DMS53 treated with DMSO at 0.1 percent for 48 hours (cell line): Measurements from ENCODE around the gene TXNDC17.
"Not testable (repeated sequence)": the region's sequence is repeated elsewhere in the genome, so short reads cannot be mapped to it uniquely, and the experiment has no call there.

Source experiments
- DNase-seq: peaks from one replicate; lab custom pipeline; 2025; ENCODE audit not compliant: unreplicated experiment; lab: John Stamatoyannopoulos, UW

Gene TXNDC17

DNA sequence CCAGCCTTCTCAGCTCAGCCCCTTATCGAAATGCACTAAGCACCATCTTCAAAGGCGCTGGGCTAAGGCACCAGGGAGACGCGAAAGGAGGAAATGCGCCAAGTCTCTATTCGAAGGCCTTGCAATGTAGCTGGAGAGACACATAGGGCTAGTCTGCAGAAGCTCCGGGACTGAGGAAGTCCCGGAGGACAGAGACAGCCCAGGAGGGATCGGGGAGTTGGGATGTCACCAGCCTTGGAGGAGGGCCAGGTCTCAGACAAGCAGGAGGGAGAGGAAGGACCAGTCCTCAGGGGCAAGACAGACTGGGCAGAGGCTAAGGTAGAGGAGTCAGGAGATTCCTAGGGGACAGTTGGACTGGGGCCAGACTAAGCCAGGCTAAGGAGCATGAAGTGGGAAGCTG, 19.2 kb downstream of the TXNDC17 start:
- DNase-seq: no peak

DNA sequence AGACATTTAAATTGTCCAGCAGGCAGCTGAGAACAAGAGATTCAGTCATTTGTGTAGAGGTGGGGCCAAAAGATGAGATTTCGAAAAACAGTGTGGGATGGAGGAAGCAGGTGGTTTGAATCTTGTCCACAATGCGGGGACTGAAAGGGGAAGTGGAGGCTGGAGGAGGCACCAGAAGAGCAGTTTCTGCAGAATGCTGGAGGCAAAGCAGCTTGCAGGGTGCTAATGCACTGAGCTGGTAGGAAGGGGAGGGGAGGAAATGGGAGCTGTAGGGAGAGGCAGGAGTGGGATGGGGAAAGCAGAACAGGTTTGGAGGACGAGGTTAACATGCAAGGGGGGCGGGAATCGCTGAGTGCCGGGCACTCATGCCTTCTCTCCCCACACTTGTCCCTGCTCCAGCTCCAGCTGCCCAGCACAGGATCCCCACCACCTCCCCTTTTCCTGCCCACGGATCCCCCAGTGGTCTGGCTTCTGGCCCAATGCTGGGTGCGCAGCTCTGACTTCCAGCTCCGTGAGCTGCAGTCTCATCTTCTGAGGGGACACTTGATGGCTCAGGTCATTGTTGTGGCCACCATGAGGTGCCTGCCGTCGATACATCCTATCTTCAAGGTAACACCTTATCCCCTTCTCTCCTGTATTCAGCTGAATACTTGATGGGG, 20.1 kb downstream of the TXNDC17 start:
- no peak for DNase-seq

DNA sequence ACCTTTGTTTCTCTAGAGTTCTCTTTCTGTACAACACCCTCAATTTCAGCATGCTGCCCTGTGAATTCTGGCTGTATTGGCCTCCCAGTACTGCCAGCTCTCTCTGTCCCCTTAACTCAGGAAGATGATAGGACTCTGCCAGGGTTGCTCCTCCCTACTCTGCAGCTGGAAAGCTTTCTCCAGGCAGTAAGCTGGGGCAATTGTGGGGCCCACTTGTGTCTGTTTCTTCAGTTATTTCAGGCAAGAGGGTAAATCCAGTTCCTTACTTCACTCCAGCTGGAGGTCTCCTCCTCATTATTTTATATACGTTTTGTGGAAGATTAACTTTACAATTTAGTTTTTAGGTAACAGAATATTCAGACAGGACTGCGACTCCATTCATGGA, 20.6 kb downstream of the TXNDC17 start:
- no peak for DNase-seq

DNA sequence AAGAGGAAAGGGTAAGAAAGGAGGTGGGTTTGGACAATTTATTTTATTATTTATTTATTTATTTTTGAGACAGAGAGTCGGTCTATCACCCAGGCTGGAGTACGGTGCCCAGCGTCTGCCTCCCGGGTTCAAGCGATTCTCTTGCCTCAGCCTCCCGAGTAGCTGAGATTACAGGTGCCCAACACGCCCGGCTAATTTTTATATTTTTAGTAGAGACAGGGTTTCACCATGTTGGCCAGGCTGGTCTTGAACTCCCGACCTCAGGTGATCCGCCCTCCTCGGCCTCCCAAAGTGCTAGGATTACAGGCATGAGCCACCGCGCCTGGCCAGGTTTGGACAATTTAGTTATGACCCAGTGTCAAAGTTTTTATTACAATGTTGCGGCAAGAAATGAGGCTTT, 22.3 kb downstream of the TXNDC17 start:
- not testable (repeated sequence) for DNase-seq

DNA sequence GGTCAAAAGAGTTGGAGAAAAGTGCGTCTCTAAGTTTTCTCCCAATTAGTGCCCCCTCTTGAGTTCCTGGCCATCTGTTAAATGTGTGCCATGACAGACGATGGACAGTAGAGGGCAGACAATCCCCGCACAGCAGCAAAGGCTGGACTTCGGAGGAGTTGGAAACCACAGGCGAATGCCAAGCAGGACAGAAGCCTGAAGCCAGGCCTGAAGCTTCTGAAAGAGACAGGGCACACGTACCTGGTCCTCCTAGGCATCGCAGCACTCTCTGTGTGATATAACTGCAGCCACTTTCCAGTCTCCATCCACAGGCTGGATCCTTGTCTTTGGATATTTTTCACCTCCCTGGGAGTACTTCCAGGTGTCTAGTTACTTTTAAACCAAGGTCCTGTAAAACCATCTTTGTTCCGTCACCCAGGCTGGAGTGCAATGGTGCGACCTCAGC, 25.2 kb downstream of the TXNDC17 start:
- DNase-seq: peak; percentile 69

DNA sequence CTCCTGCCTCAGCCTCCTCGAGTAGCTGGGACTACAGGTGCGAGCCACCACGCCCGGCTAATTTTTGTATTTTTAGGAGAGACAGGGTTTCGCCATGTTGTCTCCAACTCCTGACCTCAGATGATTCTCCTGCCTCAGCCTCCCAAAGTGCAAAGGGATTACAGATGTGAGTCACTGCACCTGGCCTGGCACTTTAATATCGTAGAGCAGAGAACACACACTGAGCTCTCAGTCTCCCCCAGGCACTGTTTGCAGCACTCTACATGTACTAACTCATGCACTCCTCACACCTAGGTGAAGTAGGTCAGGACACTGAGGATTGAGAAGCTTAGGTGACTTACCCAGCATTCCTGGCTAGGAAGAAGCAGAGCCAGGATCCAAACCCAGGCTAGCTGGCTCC, 25.7 kb downstream of the TXNDC17 start:
- no peak for DNase-seq

DNA sequence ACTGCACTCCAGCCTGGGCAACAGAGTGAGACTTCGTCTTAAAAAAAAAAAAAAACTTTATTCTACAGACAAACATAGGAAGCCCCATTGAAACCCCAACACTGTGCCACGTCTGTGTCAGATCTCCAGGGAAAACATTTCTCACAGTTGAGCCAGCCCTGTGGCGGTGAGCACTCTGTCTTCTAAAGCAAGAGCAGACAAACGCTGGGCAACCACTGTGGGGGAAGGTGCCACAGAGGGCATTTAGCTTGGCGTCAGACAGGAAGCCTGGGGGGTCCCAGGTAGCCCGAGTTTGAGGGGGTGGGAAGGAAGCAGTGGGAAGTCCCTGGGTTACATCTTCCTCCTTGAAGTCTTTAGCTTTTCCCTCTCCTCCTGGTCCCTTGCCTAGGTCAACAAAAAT, 26.7 kb downstream of the TXNDC17 start:
- DNase-seq: no peak

DNA sequence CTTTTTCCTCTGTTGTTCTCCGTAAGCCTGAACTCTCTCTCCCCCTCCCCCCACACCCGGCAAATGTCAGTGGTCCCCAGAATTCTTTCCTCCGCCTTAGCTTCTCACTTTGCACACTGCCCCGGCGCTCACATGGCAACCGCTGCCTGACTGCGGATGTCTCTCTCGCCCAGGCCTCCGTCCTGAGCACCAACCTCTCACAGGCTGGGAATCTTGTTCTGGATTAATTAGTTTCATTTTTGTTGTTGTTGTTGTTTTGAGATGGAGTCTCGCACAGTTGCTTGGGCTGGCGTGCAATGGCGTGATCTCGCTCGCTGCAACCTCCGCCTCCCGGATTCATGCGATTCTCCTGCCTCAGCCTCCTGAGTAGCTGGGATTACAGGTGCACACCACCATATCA, 27.4 kb downstream of the TXNDC17 start:
- no peak for DNase-seq

DNA sequence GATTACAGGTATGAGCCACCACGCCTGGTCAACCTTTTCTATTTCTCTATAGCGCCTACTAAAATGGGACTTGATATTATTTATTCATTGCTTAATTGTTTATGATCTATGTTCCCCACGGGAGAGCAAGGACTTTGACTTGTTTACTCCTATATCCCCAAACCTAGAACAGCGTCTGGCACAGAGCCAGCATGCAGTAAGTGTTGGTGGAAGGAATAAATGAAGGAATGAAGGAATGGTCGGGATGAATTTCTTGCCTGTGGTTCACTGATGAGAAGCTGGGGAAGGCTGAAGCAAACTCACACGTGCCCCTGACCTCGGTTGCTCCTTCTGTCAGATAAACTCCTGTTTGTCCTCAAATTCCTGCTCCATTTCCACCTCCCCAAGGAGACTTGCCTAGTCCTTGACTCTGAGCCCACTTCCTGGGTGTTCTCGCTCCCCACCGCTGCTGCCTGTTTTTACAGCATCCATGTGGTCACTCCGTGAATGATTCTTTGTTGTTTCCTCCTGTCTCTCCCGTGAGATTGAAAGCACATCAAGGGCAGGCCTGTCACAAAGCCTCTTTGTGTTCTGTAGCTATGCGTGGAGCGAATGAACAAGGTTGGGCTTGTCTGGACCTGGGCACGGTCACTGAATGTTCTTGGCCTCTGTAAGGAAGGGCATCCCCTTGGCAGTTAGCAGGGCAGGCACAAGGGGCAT, 28.0 kb downstream of the TXNDC17 start:
- no peak for DNase-seq

DNA sequence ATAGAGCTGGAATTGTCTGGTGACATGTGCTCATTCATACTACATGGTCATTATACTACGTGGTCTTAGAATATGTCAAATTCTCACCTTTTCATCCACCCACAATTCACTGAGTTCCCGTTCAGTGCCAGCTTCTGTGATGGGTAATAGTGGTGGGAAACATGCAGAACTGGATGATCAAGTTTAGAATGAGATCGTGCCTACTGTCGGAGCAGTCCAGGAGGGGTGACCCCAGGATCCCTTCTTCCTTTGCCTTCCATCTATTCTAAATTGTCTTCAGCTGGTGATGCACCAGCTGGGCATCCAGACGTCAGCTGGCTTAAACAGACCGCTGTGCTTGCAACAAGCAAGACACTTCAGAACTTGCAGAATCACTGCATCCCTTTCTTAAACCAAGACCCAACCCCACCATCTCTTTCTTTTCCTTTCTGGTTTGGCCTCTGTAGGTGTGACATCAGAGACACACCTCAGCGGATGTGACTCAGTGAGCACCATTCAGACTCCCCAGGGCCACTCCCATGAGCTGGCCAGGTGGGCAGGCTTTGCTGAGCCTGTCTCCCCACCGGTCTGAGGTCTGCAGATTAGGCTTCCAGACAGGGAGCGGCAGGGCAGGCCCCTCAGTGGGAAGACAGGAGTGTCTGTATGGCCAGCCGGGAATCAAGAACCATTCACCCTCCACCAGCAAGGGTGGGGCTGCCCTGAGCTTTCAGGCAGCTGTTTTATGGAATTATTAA, 28.8 kb downstream of the TXNDC17 start:
- DNase-seq: no peak

DNA sequence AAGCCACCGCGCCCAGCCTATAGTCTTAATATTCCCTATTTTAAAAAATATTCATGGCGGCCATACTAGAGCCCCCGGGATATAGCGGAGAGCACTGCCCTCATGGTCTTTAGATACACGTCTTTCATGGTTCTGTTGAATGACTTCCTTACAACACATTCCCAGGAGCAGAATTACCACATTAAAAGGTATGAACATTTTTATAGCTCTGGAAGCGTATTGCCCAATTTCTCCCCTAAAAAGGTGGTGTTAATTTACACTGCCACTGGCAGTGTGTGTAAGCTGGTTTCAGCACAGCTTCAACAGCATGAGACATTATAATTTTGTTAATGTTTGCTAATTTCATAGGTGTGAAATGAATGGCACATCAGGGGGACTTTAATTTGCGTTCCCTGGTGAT, 29.7 kb downstream of the TXNDC17 start:
- DNase-seq: no peak

DNA sequence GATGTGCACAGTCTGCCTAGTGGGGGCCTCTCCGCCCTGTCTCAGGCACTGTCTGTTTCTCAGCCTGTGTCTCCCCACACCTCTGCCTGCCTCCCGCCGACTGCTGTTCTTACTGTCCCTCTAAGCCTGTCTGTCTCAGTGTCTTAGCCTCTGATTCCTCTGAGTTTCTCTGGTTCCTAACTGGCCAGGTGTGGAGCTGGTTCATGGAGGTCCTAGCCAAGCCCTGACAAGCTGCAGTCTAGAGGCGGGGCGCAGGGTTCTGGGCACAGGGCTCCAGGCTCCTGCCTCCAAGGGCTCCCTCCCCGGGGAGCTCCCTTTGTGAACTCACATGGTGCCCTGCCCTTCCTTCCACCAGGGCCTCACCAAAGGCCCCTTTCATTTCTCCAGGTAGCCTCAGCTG, 30.1 kb downstream of the TXNDC17 start:
- no peak for DNase-seq

DNA sequence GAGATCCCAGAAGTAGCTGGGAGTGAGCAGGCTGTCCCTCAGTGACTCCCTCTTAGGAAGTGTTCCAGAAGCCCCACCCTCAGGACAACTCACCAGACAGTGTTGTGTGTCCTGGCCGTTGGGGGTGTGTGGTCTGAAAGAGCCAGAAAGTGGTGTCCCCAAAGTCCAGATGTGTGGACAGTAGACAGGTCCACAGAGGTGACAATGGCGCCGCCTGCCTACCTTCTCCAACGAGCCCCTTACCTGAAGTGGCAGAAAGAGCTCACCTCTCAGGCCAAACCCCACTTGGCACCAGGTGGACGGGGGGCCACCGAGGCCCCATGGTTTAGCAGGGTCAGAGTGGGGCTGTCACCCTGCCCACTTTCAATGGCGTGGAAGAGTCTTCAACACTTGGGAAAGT, 30.6 kb downstream of the TXNDC17 start:
- DNase-seq: no peak

DNA sequence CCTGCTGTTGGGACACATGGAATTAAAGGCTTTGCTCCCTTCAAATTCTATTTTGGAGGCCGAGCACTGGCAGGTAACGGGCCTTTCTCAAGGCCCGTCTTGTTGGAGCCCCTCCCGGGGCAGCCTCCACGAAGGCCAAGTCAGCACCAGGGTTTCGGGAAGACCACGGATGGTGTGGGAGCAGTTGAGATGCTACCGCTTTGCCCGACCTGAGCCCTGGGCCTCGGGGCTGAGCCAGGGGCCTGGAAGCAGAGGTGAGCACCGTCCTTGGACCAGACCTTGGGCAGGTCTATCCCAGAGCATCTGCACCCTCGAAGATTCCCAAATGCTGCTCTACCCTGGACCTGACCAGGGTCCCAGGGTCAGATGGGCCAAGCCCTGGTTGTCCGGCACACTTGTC, 33.7 kb downstream of the TXNDC17 start:
- no peak for DNase-seq

DNA sequence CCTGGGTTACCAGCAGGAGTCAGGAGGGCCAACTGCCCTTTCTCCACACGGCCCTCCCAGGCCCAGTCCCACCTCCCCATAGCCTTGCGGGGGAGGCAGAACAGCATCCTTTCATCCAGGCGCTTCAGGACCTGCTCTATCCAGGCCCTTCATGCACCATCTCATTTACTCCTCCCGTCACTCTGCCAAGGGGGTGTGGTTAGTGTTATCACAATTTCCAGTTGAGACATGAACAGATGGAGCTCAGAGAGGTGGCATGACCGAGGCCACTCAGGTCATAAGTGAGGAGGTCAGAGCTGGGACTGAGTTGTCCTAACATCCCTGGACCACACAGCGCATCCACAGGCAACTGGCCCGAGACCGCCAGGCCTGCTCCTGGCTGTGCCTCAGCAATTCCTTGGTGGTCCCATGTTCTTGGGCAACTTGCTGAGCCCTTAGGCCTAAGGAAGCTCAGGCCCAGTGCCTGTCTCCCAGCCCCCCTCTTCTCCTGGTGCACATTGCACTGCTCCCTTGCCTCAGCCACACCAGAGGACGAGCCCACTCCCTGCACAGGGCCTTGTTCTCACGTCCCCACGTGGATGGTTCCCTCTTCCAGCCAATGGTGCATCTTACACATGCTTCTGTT, 34.5 kb downstream of the TXNDC17 start:
- no peak for DNase-seq

DNA sequence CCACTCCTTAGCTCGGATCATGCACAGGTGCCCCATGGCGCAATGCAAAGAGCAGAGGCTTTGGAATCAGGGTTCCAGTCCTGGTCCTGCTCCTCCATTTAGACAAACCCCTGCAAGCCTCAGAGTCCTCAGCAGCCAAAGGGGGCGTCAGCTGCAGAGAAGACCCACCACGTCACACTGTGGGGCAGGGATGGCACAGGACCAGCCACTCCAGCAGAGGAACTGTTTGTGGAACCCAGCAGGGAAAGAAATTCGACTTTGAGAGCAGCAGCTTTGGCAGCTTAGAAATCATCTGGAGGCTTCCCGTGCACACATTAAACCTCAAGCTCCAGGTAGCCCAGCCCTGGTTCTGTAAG, 35.9 kb downstream of the TXNDC17 start:
- DNase-seq: no peak

DNA sequence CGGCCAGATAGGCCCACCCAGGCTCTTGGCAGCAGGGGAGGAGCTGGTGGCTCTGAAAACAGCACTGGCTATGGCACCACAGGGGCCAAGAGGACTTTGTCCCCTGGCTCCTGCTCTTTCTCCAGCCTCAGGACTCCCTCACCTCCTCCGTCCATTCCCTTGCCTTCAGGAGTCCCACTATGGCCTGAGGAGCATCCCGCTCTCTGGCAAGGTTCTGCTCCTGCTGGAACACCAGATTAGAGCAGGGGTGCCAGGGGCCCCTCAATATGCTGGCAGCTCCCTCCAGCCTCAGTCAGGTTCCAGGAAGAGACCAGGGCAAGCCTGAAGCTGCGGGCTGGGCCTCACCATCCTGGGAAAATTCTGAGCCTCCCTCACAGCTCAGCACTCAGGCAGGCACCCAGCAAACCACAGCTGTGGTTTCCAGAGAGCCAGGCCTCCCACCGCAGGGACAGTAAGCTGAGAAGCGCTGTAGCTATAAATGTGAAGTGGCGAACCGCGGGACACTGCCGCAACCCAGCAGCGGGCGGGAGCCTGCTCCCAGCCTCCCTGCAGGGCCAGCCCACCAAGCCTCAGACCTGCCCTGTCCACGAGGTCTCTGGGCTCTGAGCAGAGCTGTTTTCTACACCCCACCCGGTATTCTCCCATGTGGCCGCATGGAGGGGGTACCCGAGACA, 36.4 kb downstream of the TXNDC17 start:
- no peak for DNase-seq

DNA sequence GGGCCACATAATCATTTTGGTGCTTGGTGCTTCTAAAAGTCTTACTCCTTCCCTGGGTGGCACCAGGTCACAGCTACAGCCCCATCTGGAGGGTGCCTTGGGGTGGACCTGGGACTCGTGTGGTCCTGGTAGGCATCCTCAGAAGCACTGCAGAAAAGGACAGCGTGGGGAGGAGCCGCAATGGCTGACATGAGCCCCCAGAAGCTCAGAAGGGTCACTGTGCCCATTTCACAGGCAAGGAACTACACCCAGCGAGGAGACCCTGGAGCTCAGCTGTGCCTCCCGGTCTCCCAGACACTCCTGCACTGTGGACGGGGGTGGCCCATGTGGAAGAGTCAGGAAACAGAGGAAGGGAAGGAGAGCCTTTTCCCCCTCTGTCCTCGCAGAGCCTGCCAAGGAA, 37.1 kb downstream of the TXNDC17 start:
- no peak for DNase-seq

DNA sequence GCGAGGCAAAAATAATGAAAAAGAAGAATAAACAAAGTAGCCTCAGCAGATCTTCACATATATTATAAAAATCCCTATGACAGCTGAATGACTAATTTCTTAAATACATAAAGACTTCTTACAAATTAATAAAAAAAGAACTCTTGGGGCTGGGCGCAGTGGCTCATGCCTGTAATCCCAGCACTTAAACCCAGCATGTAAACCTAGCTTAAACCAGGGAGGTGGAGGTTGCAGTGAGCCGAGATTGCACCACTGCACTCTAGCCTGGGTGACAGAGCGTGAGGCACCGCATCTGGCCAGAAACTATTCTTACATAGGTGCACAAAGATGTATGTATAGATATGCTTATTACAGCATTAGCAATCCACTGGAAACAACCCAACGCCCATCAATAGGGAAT, 38.4 kb downstream of the TXNDC17 start:
- no peak for DNase-seq

DNA sequence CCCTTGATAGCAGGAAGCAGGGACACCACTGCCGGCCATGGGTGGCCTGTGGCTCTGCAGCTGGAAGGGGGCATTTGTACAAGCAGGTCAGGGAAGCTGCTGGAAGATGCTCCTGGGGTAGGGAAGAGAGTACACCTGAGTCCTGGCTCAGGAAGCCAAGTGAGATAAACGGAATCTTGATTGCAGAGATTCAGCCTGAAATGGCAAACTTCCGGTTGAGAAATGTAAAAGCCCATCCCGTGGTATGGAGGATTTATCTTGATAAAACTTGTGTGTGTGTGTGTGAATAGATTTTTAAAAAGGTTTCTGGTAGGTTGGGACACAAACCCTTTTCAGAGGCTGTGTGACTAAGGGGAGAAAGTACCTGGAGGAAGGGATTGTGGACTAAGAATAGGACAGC, 40.3 kb downstream of the TXNDC17 start:
- no peak for DNase-seq

DNA sequence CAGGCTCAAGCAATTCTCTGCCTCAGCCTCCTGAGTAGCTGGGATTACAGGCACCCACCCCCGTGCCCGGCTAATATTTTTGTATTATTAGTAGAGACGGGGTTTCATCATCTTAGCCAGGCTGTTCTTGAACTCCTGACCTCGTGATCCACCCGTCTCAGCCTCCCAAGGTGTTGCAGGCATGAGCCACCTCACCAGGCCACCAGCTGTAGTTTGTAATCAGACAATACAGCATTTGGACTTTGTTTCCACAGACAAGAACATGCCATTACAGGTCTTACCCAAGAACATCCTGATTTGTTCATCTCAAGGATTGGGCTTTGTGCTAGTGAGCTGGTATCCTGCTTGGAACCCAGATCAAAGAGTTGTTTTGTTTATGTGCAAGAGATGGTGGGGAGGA, 40.8 kb downstream of the TXNDC17 start:
- no peak for DNase-seq
